HG02938 (cell line): Measurements from ENCODE around the gene MYO10.
"Not testable (repeated sequence)": the region's sequence is repeated elsewhere in the genome, so short reads cannot be mapped to it uniquely, and the experiment has no call there.

Experiments
- ATAC-seq: cut with Tn5 transposase; IDR thresholded peaks from one replicate; pipeline ENCODE4 v1.9.1; 2021; ENCODE audit warnings: mild to moderate bottlenecking, moderate library complexity; ENCODE audit not compliant: unreplicated experiment

MYO10 gene

GRCh38 chr5:16889203-16889971 is 46.7 kb downstream of the MYO10 start:
- ATAC-seq = no peak

GRCh38 chr5:16888694-16889124 is 47.4 kb downstream of the MYO10 start:
- no peak for ATAC-seq

- no peak for ATAC-seq
These were observed 49.2 kb downstream of the MYO10 start for GRCh38 chr5:16886793-16887345.

- ATAC-seq = no peak
These were observed 49.7 kb downstream of the MYO10 start for GRCh38 chr5:16886366-16886736.

GRCh38 chr5:16885635-16886365 is 50.3 kb downstream of the MYO10 start:
- no peak for ATAC-seq

- no peak for ATAC-seq
These were observed 51.5 kb downstream of the MYO10 start for GRCh38 chr5:16884595-16884994.

GRCh38 chr5:16883806-16884205 is 52.3 kb downstream of the MYO10 start:
- ATAC-seq = no peak

GRCh38 chr5:16883176-16883575 is 52.9 kb downstream of the MYO10 start:
- ATAC-seq = no peak

GRCh38 chr5:16881251-16881650 is 54.8 kb downstream of the MYO10 start:
- ATAC-seq = no peak

GRCh38 chr5:16880547-16880946 is 55.5 kb downstream of the MYO10 start:
- no peak for ATAC-seq

- ATAC-seq = no peak
These were observed 56.4 kb downstream of the MYO10 start for GRCh38 chr5:16879650-16880049.

GRCh38 chr5:16879191-16879590 is 56.9 kb downstream of the MYO10 start:
- no peak for ATAC-seq

- ATAC-seq = no peak
These were observed 58.7 kb downstream of the MYO10 start for GRCh38 chr5:16877267-16877935.

- not testable (repeated sequence) for ATAC-seq
These were observed 61.7 kb downstream of the MYO10 start for GRCh38 chr5:16874424-16874823.

GRCh38 chr5:16871746-16872339 is 64.2 kb downstream of the MYO10 start:
- ATAC-seq = no peak

GRCh38 chr5:16870878-16871277 is 65.2 kb downstream of the MYO10 start:
- ATAC-seq = no peak

- no peak for ATAC-seq
These were observed 66.0 kb downstream of the MYO10 start for GRCh38 chr5:16869821-16870796.

GRCh38 chr5:16867577-16867953 is 68.5 kb downstream of the MYO10 start:
- no peak for ATAC-seq

GRCh38 chr5:16866795-16867576 is 69.1 kb downstream of the MYO10 start:
- ATAC-seq = no peak
